GM12865 (cell line): Measurements from ENCODE around the gene TYRP1.

ENCODE experiments used
- DNase-seq: peaks from one replicate; pipeline ENCODE4 v3.0.0; 2010; ENCODE audit warnings: low read depth
- H3K4me3 ChIP-seq: 2 replicates; pipeline ENCODE4 v1.5.1; 2011; ENCODE audit warnings: mild to moderate bottlenecking, low read depth, low read length, control low read depth
- TF ChIP-seq, protein P1 (sequence below): IDR thresholded peaks from 2 replicates; pipeline ENCODE4 v1.5.1; 2011; ENCODE audit warnings: low read length, control low read depth, low read depth, inconsistent platforms; ENCODE audit not compliant: insufficient read depth; ENCODE audit errors: missing control alignments

TYRP1 gene

DNA sequence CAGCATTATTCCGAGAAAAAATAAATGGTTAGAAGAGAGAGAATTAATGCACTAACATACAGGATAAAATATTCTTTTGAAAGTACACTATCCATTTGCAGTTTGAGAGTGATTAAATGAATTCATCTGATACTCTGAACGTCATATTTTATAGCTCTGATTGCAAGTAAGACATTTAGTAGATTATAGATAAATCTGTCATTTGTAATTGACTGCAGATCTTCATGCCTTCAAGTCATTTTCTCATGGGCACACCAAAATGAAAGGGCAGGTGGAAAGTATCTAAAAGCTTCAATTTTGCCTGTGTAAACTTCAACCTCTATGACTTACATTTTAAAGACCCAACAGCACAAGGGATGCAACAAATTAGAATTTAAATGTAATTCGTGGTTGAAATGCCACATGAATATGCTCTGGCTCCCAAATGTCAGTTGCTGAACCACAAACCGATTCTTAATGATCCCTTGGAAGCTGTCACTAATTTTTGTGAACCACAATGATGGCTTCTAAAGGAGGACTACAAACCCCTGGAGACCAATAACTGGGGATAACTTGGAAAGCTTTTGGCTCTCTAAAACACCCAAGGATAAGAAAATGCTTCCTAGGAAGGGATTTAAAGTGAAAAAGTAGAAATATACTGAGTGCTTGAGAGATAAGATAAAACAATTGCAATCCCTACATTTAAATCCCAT, 3.9 kb downstream of the TYRP1 start:
- no peak for DNase-seq

DNA sequence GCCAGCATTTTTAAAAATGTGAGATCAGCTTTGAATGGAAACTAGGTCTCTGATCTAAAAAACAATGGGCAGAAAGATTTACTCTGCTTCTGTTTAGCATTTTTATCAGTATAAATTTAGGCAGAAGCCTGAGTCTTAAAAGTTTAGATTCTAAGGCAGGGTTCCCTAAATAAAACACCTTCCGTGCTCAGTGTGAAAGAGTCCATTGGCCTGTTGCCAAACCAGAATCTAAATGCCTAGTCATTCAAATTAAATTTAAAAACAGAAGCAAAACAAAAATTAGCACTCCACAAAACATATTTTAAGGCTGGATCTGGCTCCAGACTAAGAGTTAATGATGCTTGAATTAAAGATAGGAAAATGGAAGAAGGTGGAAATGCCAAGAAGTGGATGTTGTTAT, 4.5 kb downstream of the TYRP1 start:
- H3K4me3 ChIP-seq, result no peak overlapping the region
- TF ChIP-seq, protein P1, sequence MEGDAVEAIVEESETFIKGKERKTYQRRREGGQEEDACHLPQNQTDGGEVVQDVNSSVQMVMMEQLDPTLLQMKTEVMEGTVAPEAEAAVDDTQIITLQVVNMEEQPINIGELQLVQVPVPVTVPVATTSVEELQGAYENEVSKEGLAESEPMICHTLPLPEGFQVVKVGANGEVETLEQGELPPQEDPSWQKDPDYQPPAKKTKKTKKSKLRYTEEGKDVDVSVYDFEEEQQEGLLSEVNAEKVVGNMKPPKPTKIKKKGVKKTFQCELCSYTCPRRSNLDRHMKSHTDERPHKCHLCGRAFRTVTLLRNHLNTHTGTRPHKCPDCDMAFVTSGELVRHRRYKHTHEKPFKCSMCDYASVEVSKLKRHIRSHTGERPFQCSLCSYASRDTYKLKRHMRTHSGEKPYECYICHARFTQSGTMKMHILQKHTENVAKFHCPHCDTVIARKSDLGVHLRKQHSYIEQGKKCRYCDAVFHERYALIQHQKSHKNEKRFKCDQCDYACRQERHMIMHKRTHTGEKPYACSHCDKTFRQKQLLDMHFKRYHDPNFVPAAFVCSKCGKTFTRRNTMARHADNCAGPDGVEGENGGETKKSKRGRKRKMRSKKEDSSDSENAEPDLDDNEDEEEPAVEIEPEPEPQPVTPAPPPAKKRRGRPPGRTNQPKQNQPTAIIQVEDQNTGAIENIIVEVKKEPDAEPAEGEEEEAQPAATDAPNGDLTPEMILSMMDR, result no peak

More for the DNA sequence above, 3.9 kb downstream of the TYRP1 start:
- H3K4me3 ChIP-seq, result no peak overlapping the region
- TF ChIP-seq, protein P1, result no peak

DNA sequence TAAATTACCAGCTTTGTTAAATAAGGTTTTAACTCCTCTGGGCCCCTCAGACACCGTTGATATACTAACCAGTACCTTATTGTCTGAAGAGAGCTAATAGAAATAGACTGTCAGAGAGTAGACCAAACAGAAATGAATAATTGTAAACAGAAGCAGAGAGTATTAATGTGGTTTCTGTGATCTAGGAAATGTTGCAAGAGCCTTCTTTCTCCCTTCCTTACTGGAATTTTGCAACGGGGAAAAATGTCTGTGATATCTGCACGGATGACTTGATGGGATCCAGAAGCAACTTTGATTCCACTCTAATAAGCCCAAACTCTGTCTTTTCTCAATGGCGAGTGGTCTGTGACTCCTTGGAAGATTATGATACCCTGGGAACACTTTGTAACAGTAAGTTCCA, 5.1 kb downstream of the TYRP1 start:
- no peak overlapping the region for H3K4me3 ChIP-seq
- no peak for DNase-seq
- TF ChIP-seq, protein P1, result no peak

More for the DNA sequence above, 4.5 kb downstream of the TYRP1 start:
- DNase-seq, result no peak

DNA sequence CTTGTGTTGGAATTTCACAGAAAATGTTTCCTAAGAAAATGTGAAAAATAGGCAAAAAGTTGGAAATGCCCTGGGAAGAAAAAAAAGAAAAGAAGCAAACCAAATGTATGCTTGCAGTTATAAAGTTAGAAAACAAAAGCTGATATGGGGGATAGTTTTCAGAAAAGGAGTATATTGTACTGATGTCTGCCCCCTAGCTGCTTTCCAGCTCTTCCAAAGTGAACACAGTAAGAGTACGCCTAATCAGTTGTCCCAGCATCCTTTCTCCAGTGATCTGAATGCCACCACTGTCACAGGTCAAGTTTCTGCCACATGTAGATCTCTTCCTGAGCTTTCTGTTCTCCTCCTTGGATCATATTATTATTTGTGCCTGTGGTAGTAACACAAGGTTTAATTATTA, 5.8 kb downstream of the TYRP1 start:
- H3K4me3 ChIP-seq, result no peak overlapping the region

DNA sequence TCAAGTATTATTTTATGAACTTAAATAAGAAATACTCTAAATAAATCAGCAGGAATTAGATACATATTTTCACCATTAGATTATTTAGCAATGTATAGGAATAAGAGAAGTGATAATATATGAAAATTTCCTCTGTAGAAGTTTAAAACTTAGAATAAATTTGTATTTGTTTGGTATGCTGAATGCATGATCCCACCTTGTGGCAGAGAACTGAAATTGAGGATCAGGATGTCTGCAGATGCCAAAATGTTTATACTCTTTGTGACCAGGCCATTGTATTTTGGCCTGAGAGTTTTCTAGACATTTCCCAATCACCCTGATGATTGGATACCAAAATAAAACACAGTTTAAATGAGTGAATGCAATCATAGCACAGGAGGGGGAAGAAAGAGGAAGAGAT, 6.3 kb downstream of the TYRP1 start:
- TF ChIP-seq, protein P1, result no peak
- DNase-seq, result no peak
- no peak overlapping the region for H3K4me3 ChIP-seq

More for the DNA sequence above, 5.8 kb downstream of the TYRP1 start:
- no peak for DNase-seq
- TF ChIP-seq, protein P1, result no peak

DNA sequence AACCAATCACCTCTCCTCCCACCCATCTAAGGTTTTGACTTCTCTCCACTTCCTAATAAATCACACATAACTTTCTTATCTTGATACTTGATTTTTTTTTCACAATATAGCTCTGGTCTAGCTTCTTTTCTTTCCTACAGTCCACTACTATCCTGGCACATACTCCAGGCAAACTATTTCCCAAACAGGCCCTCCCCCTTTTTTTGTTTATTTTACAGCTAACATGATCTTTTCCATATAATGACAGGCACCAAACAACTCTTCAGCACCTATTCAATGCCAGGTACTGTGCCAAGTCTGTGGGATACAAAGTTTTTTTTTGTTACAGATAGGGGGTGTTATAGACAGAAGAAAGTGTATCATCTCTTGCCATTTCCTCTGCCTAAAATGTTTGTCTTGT, 7.9 kb downstream of the TYRP1 start:
- TF ChIP-seq, protein P1, result no peak
- DNase-seq, result no peak
- H3K4me3 ChIP-seq, result no peak overlapping the region
